ENCODE data around the gene CENPP.

GRCh38 chr9:92289708-92290390 is 35.9 kb upstream of the CENPP start:
- no peak for TF ChIP-seq CTCF (IDR thresholded peaks at IDR 0.05)
- no peak for TF ChIP-seq POLR2A (IDR thresholded peaks at IDR 0.05)
